GM12878 (cell line): ENCODE data around the gene ATP6V1C2. TPM values are rescaled to one million over a fixed set of nuclear protein-coding genes. Genes with fewer than 3 reads are reported as not detected.

Experiments
- ATAC-seq: fragments of 200-7000 bp; cut with Tn5 transposase; 3 replicates; pipeline ENCODE4 v1.9.1; 2020; ENCODE audit warnings: mild to moderate bottlenecking, moderate library complexity
- BruUV-seq: library from RNA; stranded (reverse); fragments of 400-500 nt; replicated peaks from 2 replicates; lab custom pipeline; 2021; lab: Mats Ljungman, UMichigan
- CTCF ChIA-PET: fragments of 300-600 bp; sonication (Branson Sonifier 250); formaldehyde crosslinking; extraction: SDS; loops from one replicate; lab custom pipeline; 2021; ENCODE audit warnings: inconsistent platforms; lab: Yijun Ruan, JAX
- POLR2A ChIA-PET: fragments of 350-600 bp; formaldehyde crosslinking; extraction: SDS; loops from one replicate; lab custom pipeline; 2021; ENCODE audit warnings: inconsistent platforms; lab: Charles Lee
- RAD21 ChIA-PET: fragments of 300-600 bp; sonication (Branson Sonifier 250); formaldehyde crosslinking; loops from one replicate; lab custom pipeline; 2023; ENCODE audit warnings: antibody characterized with exemption; ENCODE audit not compliant: unreplicated experiment; lab: Charles Lee
- SMC1A ChIA-PET: fragments of 300-600 bp; sonication (Branson Sonifier 250); formaldehyde crosslinking; loops from one replicate; lab custom pipeline; 2023; ENCODE audit not compliant: unreplicated experiment, uncharacterized antibody; lab: Charles Lee
- DNase-seq: peaks from one replicate; pipeline ENCODE4 v3.0.0-alpha.2; 2011; ENCODE audit warnings: low read depth, low spot score
- FAIRE-seq: peaks from 3 replicates; lab custom pipeline; 2011; peaks lifted over from hg19 to GRCh38; lab: Jason Lieb, UNC
- H2AFZ ChIP-seq: 2 replicates; pipeline ENCODE4 v1.6.0; 2011; ENCODE audit warnings: low read depth, low read length, control low read depth; ENCODE audit not compliant: control insufficient read depth
- H3K27ac ChIP-seq: 2 replicates; pipeline ENCODE4 v1.5.1; 2011; ENCODE audit warnings: control low read depth; ENCODE audit not compliant: control insufficient read depth, insufficient read depth
- H3K27me3 ChIP-seq, 2 experiments: replicated peaks in 1 of 2; 2 replicates each; pipeline versions ENCODE4 v1.6.0 to v1.6.1; 2011; ENCODE audit warnings: low read length in 1 of 2; ENCODE audit not compliant: control insufficient read depth in 2 of 2, insufficient read depth in 2 of 2
- H3K36me3 ChIP-seq, 2 experiments: 2 replicates each; pipeline ENCODE4 v1.5.1; 2011; ENCODE audit warnings: low read length in 1 of 2; ENCODE audit not compliant: control insufficient read depth in 2 of 2, insufficient read depth in 2 of 2
- H3K4me1 ChIP-seq: 2 replicates; pipeline ENCODE4 v1.6.1; 2011; ENCODE audit warnings: mild to moderate bottlenecking, low read length, moderate library complexity, mixed read lengths; ENCODE audit not compliant: control insufficient read depth, insufficient read depth
- H3K4me2 ChIP-seq: 2 replicates; pipeline ENCODE4 v1.6.0; 2011; ENCODE audit warnings: control low read depth; ENCODE audit not compliant: control insufficient read depth, insufficient read depth
- H3K4me3 ChIP-seq: fragments of 200-600 bp; sonication (generic); 2 replicates; pipeline ENCODE4 v1.5.1; 2016
- H3K79me2 ChIP-seq: 2 replicates; pipeline ENCODE4 v1.6.0; 2011; ENCODE audit warnings: low read length; ENCODE audit not compliant: control insufficient read depth, insufficient read depth
- H3K9ac ChIP-seq: 2 replicates; pipeline ENCODE4 v1.8.0; 2011; ENCODE audit warnings: low read length, control low read depth, mixed read lengths; ENCODE audit not compliant: control insufficient read depth, insufficient read depth
- H3K9me3 ChIP-seq: replicated peaks from 3 replicates; pipeline ENCODE4 v1.5.1; 2011; ENCODE audit warnings: mild to moderate bottlenecking, low read length; ENCODE audit not compliant: control insufficient read depth, insufficient read depth
- H4K20me1 ChIP-seq: 2 replicates; pipeline ENCODE4 v1.6.0; 2011; ENCODE audit not compliant: control insufficient read depth, insufficient read depth
- BCL11A ChIP-seq: IDR thresholded peaks from 2 replicates; pipeline ENCODE4 v1.6.1; 2011; ENCODE audit warnings: low read depth, low read length
- EP300 ChIP-seq, 2 experiments: fragments of 150-350 bp in 1 of 2; IDR thresholded peaks; 2 replicates each; pipeline ENCODE4 v1.6.1; 2011 to 2012; ENCODE audit warnings: low read depth in 2 of 2, low read length in 2 of 2, borderline replicate concordance in 1 of 2, improper control_type of control experiment in 1 of 2, inconsistent platforms in 1 of 2; ENCODE audit not compliant: control insufficient read depth in 1 of 2
- MEF2A ChIP-seq: IDR thresholded peaks from 2 replicates; pipeline ENCODE4 v1.6.1; 2011; ENCODE audit warnings: low read depth, mild to moderate bottlenecking, low read length, moderate library complexity; ENCODE audit not compliant: insufficient read depth
- RCOR1 ChIP-seq: conservative IDR thresholded peaks from 2 replicates; pipeline ENCODE4 v1.6.1; 2012; ENCODE audit warnings: low read depth, low read length, improper control_type of control experiment
- SREBF2 ChIP-seq: IDR thresholded peaks from 2 replicates; pipeline ENCODE4 v1.6.1; 2012; ENCODE audit warnings: mild to moderate bottlenecking, low read length
- SUZ12 ChIP-seq: fragments of 200-600 bp; sonication (generic); IDR thresholded peaks from one replicate; pipeline ENCODE4 v1.6.1; 2018; ENCODE audit warnings: antibody characterized with exemption, mild to moderate bottlenecking; ENCODE audit not compliant: unreplicated experiment
- WGBS: methylation state at CpG from one replicate; pipeline ENCODE4 v1.1.6; 2016; ENCODE audit warnings: low lambda C conversion rate; ENCODE audit not compliant: insufficient replicate concordance, insufficient coverage; ENCODE audit errors: missing lambda C conversion rate; 5-methylcytosine and 5-hydroxymethylcytosine counted together
- in situ Hi-C: fragments of 300-500 bp; cut with MboI; formaldehyde crosslinking; loops from 9 replicates; pipeline ENCODE4 v1.14.3; 2018; ENCODE audit warnings: mixed read lengths
- intact Hi-C: fragments of 100-400 bp; cut with micrococcal nuclease; formaldehyde crosslinking; loops from one replicate; pipeline ENCODE4 v1.14.2; 2022; ENCODE audit not compliant: unreplicated experiment
- polyA plus RNA-seq, 11 experiments: library from polyadenylated mRNA; depleted of rRNA in 4 of 11; unstranded in 6 of 11; stranded (reverse) in 5 of 11; fragments of >200 nt; fragmentation: Nextera tagmentation in 4 of 11; fragmentation: Illumina TruSeq in 1 of 11; extraction: Ambion mirVana in 4 of 11; extraction: Trizol in 1 of 11; gene quantifications; 1 replicate in 1 of 11; 2 replicates in 10 of 11; pipeline versions ENCODE4 v1.2.1 to v1.2.3, GENCODE V29; 2011 to 2016; ENCODE audit warnings: inconsistent platforms in 2 of 11, missing spikeins in 2 of 11, low read depth in 1 of 11
- total RNA-seq, 4 experiments: library from RNA; depleted of rRNA in 3 of 4; stranded (reverse); fragments of >200 nt in 3 of 4; fragmentation: Illumina TruSeq in 1 of 4; extraction: Trizol in 1 of 4; gene quantifications; 2 replicates each; pipeline versions ENCODE4 v1.2.1 to v1.2.3, GENCODE V29; 2013 to 2021
- TF ChIP-seq, protein P1 (sequence below): fragments of 450-650 bp; IDR thresholded peaks from 2 replicates; pipeline ENCODE4 v1.6.1; 2016; ENCODE audit warnings: mild to moderate bottlenecking, moderate library complexity, borderline replicate concordance
- TF ChIP-seq, protein P2 (sequence below): fragments of 450-650 bp; IDR thresholded peaks from 2 replicates; pipeline ENCODE4 v1.6.1; 2018; ENCODE audit warnings: mild to moderate bottlenecking, low read depth, moderate library complexity; ENCODE audit not compliant: partially characterized antibody

Gene ATP6V1C2
- total and polyA plus RNA-seq, 10 of the 15 experiments (the other 5 are each of a cell fraction or from before 2014, with no cell fraction given), result 0.04 to 1.5 (median 0.24) TPM; not detected in 1

DNA sequence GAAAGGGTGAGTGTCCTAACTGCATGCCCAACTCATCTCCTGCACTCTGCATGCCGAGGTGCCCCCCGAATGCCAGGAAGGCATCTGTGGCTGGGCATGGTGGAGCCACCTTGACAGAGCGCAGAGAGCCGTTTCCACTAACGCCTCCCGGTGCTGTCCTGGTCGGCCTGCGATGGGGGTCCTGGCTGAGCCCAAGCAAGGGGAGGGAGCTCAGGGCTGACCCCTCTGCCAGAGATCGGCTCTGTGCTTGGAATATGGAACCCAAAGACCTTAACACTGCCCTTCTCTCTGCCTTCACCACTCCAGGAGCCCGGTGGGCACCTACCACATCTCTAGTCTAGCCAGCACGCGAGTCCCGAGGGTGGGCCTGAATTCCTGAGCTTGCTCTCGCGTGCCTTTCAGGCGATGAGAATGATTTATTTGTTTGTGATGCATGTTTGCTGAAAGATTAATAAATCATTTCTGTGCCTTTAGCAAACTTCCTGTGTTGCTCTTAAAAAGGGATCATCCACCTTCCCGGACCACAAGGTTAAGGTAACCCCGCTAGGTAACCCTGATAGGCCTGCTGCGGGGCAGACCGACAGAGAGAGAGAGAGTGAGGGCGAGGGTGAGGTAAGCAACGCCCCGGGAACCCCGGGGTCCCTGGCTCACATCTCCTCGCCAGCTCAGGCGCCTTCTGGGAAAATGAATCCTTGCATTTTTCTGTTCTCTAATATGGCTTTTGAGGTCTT lies 55.8 kb downstream of the ATP6V1C2 start:
- intact Hi-C loops (no loop called here), in situ Hi-C loops (no loop called here)
- Histone ChIP-seq H3K4me1 (no peaks in the 10 kb centered on the region), H4K20me1 (no peaks in the 10 kb centered on the region), H3K9ac (no peak overlapping the region), H3K36me3 (peaks cover 19 to 25% of the 10 kb centered on the region in 2 experiments), H3K9me3 (no peaks in the 10 kb centered on the region), H3K79me2 (no peaks in the 10 kb centered on the region), H2AFZ (no peak overlapping the region), H3K27me3 (no peaks in the 10 kb centered on the region), H3K27ac (no peak overlapping the region), H3K4me3 (no peak overlapping the region), H3K4me2 (no peak overlapping the region)
- ChIA-PET SMC1A (no interaction called here), RAD21 (no interaction called here), CTCF (no interaction called here), POLR2A (no interaction called here)
- DNase-seq, result no peak
- TF ChIP-seq MEF2A, result no peak
- no peak for TF ChIP-seq SUZ12
- TF ChIP-seq, protein P1, sequence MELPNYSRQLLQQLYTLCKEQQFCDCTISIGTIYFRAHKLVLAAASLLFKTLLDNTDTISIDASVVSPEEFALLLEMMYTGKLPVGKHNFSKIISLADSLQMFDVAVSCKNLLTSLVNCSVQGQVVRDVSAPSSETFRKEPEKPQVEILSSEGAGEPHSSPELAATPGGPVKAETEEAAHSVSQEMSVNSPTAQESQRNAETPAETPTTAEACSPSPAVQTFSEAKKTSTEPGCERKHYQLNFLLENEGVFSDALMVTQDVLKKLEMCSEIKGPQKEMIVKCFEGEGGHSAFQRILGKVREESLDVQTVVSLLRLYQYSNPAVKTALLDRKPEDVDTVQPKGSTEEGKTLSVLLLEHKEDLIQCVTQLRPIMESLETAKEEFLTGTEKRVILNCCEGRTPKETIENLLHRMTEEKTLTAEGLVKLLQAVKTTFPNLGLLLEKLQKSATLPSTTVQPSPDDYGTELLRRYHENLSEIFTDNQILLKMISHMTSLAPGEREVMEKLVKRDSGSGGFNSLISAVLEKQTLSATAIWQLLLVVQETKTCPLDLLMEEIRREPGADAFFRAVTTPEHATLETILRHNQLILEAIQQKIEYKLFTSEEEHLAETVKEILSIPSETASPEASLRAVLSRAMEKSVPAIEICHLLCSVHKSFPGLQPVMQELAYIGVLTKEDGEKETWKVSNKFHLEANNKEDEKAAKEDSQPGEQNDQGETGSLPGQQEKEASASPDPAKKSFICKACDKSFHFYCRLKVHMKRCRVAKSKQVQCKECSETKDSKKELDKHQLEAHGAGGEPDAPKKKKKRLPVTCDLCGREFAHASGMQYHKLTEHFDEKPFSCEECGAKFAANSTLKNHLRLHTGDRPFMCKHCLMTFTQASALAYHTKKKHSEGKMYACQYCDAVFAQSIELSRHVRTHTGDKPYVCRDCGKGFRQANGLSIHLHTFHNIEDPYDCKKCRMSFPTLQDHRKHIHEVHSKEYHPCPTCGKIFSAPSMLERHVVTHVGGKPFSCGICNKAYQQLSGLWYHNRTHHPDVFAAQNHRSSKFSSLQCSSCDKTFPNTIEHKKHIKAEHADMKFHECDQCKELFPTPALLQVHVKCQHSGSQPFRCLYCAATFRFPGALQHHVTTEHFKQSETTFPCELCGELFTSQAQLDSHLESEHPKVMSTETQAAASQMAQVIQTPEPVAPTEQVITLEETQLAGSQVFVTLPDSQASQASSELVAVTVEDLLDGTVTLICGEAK, result no peak
- TF ChIP-seq, protein P2, sequence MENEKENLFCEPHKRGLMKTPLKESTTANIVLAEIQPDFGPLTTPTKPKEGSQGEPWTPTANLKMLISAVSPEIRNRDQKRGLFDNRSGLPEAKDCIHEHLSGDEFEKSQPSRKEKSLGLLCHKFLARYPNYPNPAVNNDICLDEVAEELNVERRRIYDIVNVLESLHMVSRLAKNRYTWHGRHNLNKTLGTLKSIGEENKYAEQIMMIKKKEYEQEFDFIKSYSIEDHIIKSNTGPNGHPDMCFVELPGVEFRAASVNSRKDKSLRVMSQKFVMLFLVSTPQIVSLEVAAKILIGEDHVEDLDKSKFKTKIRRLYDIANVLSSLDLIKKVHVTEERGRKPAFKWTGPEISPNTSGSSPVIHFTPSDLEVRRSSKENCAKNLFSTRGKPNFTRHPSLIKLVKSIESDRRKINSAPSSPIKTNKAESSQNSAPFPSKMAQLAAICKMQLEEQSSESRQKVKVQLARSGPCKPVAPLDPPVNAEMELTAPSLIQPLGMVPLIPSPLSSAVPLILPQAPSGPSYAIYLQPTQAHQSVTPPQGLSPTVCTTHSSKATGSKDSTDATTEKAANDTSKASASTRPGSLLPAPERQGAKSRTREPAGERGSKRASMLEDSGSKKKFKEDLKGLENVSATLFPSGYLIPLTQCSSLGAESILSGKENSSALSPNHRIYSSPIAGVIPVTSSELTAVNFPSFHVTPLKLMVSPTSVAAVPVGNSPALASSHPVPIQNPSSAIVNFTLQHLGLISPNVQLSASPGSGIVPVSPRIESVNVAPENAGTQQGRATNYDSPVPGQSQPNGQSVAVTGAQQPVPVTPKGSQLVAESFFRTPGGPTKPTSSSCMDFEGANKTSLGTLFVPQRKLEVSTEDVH, result no peak
- TF ChIP-seq SREBF2, result no peak
- no peak for TF ChIP-seq EP300 (IDR thresholded peaks at IDR 0.05; ENCODE audit: borderline replicate concordance in 1 of 2, control insufficient read depth in 1 of 2, low read depth in 2 of 2, low read length in 2 of 2)
- no peak for TF ChIP-seq BCL11A
- no peak for TF ChIP-seq RCOR1
- BruUV-seq, result no TSS peak
- no peak for FAIRE-seq
- 95% methylated on average over 26 of the region's 26 CpGs for WGBS
- no peak for ATAC-seq
